Panc1 (cell line): Measurements from ENCODE around the gene KRTCAP2. TPM values are rescaled to one million over a fixed set of nuclear protein-coding genes. Genes with fewer than 3 reads are reported as not detected.

Experiments
- ATAC-seq: fragments of 200-7000 bp; cut with Tn5 transposase; 2 replicates; pipeline ENCODE4 v1.9.1; 2020; ENCODE audit warnings: mild to moderate bottlenecking, moderate library complexity
- BruUV-seq: library from RNA; stranded (reverse); fragments of 400-500 nt; replicated peaks from 2 replicates; lab custom pipeline; 2021; lab: Mats Ljungman, UMichigan
- CTCF ChIA-PET: fragments of 300-600 bp; sonication (Branson Sonifier 250); formaldehyde crosslinking; loops from one replicate; lab custom pipeline; 2022; ENCODE audit warnings: antibody characterized with exemption; lab: Charles Lee
- POLR2A ChIA-PET: fragments of 300-600 bp; sonication (Branson Sonifier 250); formaldehyde crosslinking; loops from one replicate; lab custom pipeline; 2022; ENCODE audit warnings: antibody characterized with exemption; lab: Charles Lee
- DNase-seq: peaks from one replicate; pipeline ENCODE4 v3.0.0-alpha.2; 2010; ENCODE audit warnings: low read depth, low spot score
- H3K27ac ChIP-seq: 2 replicates; pipeline ENCODE4 v1.5.1; 2011; ENCODE audit warnings: mild to moderate bottlenecking, low read length, inconsistent platforms
- H3K27me3 ChIP-seq: fragments of 200-500 bp; sonication (Bioruptor generic); 2 replicates; pipeline ENCODE4 v1.6.0; 2014; ENCODE audit warnings: low read length, inconsistent platforms; ENCODE audit not compliant: control insufficient read depth, insufficient read depth
- H3K36me3 ChIP-seq: fragments of 200-500 bp; sonication (Bioruptor generic); 2 replicates; pipeline ENCODE4 v1.5.1; 2014; ENCODE audit warnings: inconsistent platforms, mild to moderate bottlenecking, low read length, moderate library complexity; ENCODE audit not compliant: control insufficient read depth, insufficient read depth
- H3K4me1 ChIP-seq: 2 replicates; pipeline ENCODE4 v1.5.1; 2011; ENCODE audit warnings: inconsistent platforms, mild to moderate bottlenecking, low read length, moderate library complexity; ENCODE audit not compliant: control insufficient read depth, insufficient read depth
- H3K4me3 ChIP-seq, 2 experiments: 2 replicates each; pipeline ENCODE4 v1.5.1; 2011 to 2012; ENCODE audit warnings: low read depth in 2 of 2, low read length in 2 of 2, mild to moderate bottlenecking in 2 of 2, inconsistent platforms in 1 of 2, moderate library complexity in 1 of 2
- H3K9me3 ChIP-seq: fragments of 200-500 bp; sonication (Bioruptor generic); 2 replicates; pipeline ENCODE4 v1.5.1; 2014; ENCODE audit warnings: low read depth, mild to moderate bottlenecking, inconsistent platforms, low read length, moderate library complexity; ENCODE audit not compliant: control insufficient read depth, insufficient read depth
- CTCF ChIP-seq: fragments of 450-650 bp; IDR thresholded peaks from 2 replicates; pipeline ENCODE4 v1.5.1; 2017; ENCODE audit warnings: mild to moderate bottlenecking
- POLR2AphosphoS5 ChIP-seq: IDR thresholded peaks from 2 replicates; pipeline ENCODE4 v1.6.1; 2012; ENCODE audit warnings: mild to moderate bottlenecking, low read depth, low read length, moderate library complexity
- REST ChIP-seq, 2 experiments: IDR thresholded peaks; 2 replicates each; pipeline ENCODE4 v1.6.1; 2011 to 2012; ENCODE audit warnings: low read depth in 2 of 2, control low read depth in 1 of 2, low read length in 1 of 2, mild to moderate bottlenecking in 1 of 2, moderate library complexity in 1 of 2; ENCODE audit not compliant: insufficient read depth in 1 of 2
- SIN3A ChIP-seq: IDR thresholded peaks from 2 replicates; pipeline ENCODE4 v1.6.1; 2012; ENCODE audit warnings: low read depth, mild to moderate bottlenecking, low read length, moderate library complexity, borderline replicate concordance; ENCODE audit not compliant: insufficient read depth
- TCF7L2 ChIP-seq: IDR thresholded peaks from 2 replicates; pipeline ENCODE4 v1.6.1; 2011; ENCODE audit warnings: mild to moderate bottlenecking, low read depth, low read length, inconsistent platforms
- in situ Hi-C: cut with HindIII; loops from 2 replicates; pipeline ENCODE4 v1.10.0; 2016; ENCODE audit warnings: low sequenced_read_pairs, low pct_unique_long_range_greater_than_20kb
- intact Hi-C: fragments of 100-400 bp; cut with micrococcal nuclease; formaldehyde crosslinking; loops from one replicate; pipeline ENCODE4 v1.10.0; 2022; ENCODE audit not compliant: unreplicated experiment
- total RNA-seq: library from RNA; stranded (reverse); gene quantifications from one replicate; pipeline ENCODE4 v1.2.1, GENCODE V29; 2021; ENCODE audit not compliant: unreplicated experiment

KRTCAP2 gene
- total RNA-seq, 1 experiment from 2014 or later, result 155 TPM

- DNase-seq, result no peak
- Histone ChIP-seq H3K4me3 (peak overlapping the region; percentile 64 to 65), H3K27me3 (no peaks in the 10 kb centered on the region), H3K4me1 (peaks cover 59% of the 10 kb centered on the region), H3K9me3 (no peaks in the 10 kb centered on the region), H3K36me3 (peaks cover 3% of the 10 kb centered on the region; the same call in 1 of the 2 replicates), H3K27ac (peak overlapping the region; percentile 92)
- POLR2A ChIA-PET, result interaction anchor here (0.6 kb wide), 2 partner anchors 9 to 33 kb away, joined by 3 read pairs; no protein-coding TSS in a partner anchor
- TF ChIP-seq SIN3A (no peak), POLR2AphosphoS5 (no peak), REST (IDR thresholded peaks at IDR 0.05; ENCODE audit: insufficient read depth in 1 of 2, low read depth in 2 of 2, low read length in 1 of 2) (no peak)
- no TSS peak for BruUV-seq
- intact Hi-C loops, result loop anchor here (5.0 kb wide), 1 partner anchor 36 kb away; no protein-coding TSS in a partner anchor
- ATAC-seq, result peak; percentile 20
- in situ Hi-C loops, result no loop called here
- CTCF ChIA-PET, result interaction anchor here (0.6 to 0.7 kb wide), 2 partner anchors 10 to 66 kb away, joined by 12 to 17 read pairs; no protein-coding TSS in a partner anchor
Measured at GRCh38 chr1:155127967-155128754, 44.9 kb downstream of the KRTCAP2 start.

- Histone ChIP-seq H3K36me3 (peaks cover 3% of the 10 kb centered on the region; the same call in 1 of the 2 replicates), H3K27me3 (no peaks in the 10 kb centered on the region), H3K9me3 (no peaks in the 10 kb centered on the region), H3K4me1 (peaks cover 59% of the 10 kb centered on the region), H3K27ac (peak within 1 kb of the TSS; percentile 92), H3K4me3 (peak within 1 kb of the TSS; percentile 64 to 65)
- DNase-seq (no peak), ATAC-seq (peak; percentile 71)
- ChIA-PET CTCF (interaction anchor here (0.6 kb wide), 1 partner anchor 458 kb away, joined by 3 read pairs; no protein-coding TSS in a partner anchor), POLR2A (interaction anchor here (0.6 kb wide), 1 partner anchor 10 kb away, joined by 3 read pairs; no protein-coding TSS in a partner anchor)
- TF ChIP-seq CTCF (no peak), REST (IDR thresholded peaks at IDR 0.05; ENCODE audit: insufficient read depth in 1 of 2, low read depth in 2 of 2, low read length in 1 of 2) (no peak), POLR2AphosphoS5 (peak; percentile 52), TCF7L2 (no peak), SIN3A (peak; percentile 49; the same call in 1 of the 2 replicates)
- intact Hi-C loops (loop anchor here (5.0 kb wide), 1 partner anchor 35 kb away; no protein-coding TSS in a partner anchor), in situ Hi-C loops (no loop called here)
- no TSS peak for BruUV-seq
Measured at GRCh38 chr1:155127105-155127966, 45.8 kb downstream of the KRTCAP2 start, which contains the start of gene EFNA1. Gene EFNA1, plus strand, starts transcription at chr1:155127876. Its CDS starts 102 bp downstream, at chr1:155127978.
